Heart left ventricle (tissue), 16 donors: ENCODE measurements around the gene BFSP1. TPM values are rescaled to one million over a fixed set of nuclear protein-coding genes. Genes with fewer than 3 reads are reported as not detected.

Source experiments
- ATAC-seq, 4 donors: fragments of 200-7000 bp; cut with Tn5 transposase; one replicate each; pipeline ENCODE4 v1.9.1; 2020 to 2022; ENCODE audit warnings: moderate library complexity in 4 of 4, mild to moderate bottlenecking in 3 of 4, moderate number of reproducible peaks in 1 of 4
- DNase-seq, 5 donors: peaks; one replicate each; pipeline ENCODE4 v3.0.0-alpha.2; 2020
- H3K27ac ChIP-seq, 12 donors: fragments of 200-600 bp; sonication (generic) in 4 of 12; one replicate each; pipeline versions ENCODE4 v1.5.0 to v1.8.0; 2016 to 2022; ENCODE audit warnings: mild to moderate bottlenecking in 2 of 12
- H3K27me3 ChIP-seq, 9 donors: fragments of 200-600 bp; sonication (generic) in 2 of 9; one replicate each; pipeline versions ENCODE4 v1.5.1 to v1.8.0; 2016 to 2022; ENCODE audit warnings: mild to moderate bottlenecking in 3 of 9
- H3K36me3 ChIP-seq, 9 donors: fragments of 200-600 bp; sonication (generic) in 2 of 9; one replicate each; pipeline versions ENCODE4 v1.5.0 to v1.8.0; 2018 to 2022; ENCODE audit warnings: mild to moderate bottlenecking in 2 of 9
- H3K4me1 ChIP-seq, 12 donors: fragments of 200-600 bp; sonication (generic) in 4 of 12; one replicate each; pipeline versions ENCODE4 v1.5.0 to v1.8.0; 2016 to 2022; ENCODE audit warnings: mild to moderate bottlenecking in 3 of 12
- H3K4me3 ChIP-seq, 12 donors: fragments of 200-600 bp; sonication (generic) in 4 of 12; one replicate each; pipeline versions ENCODE4 v1.5.0 to v1.8.0; 2017 to 2022; ENCODE audit warnings: mild to moderate bottlenecking in 9 of 12, moderate library complexity in 4 of 12
- H3K9me3 ChIP-seq, 12 donors: fragments of 200-600 bp; sonication (generic) in 4 of 12; one replicate each; pipeline versions ENCODE4 v1.5.0 to v1.8.0; 2016 to 2022; ENCODE audit warnings: mild to moderate bottlenecking in 1 of 12
- POLR2A ChIP-seq, 2 donors: fragments of 450-650 bp; IDR thresholded peaks; one replicate each; pipeline ENCODE4 v1.6.1; 2017; ENCODE audit warnings: antibody characterized with exemption in 2 of 2, mild to moderate bottlenecking in 2 of 2, moderate library complexity in 2 of 2
- WGBS, 4 donors: extraction: QIAGEN DNeasy Blood & Tissue Kit in 2 of 4; methylation state at CpG; one replicate each; pipeline versions ENCODE4 v1.1.5 to v1.1.7; 2013 to 2018; 5-methylcytosine and 5-hydroxymethylcytosine counted together
- intact Hi-C, 10 donors: fragments of 100-400 bp; cut with DNase I; formaldehyde crosslinking; loops; one replicate each; pipeline versions ENCODE4 v1.11.1 to v1.14.2; 2022
- polyA plus RNA-seq, 2 donors: library from polyadenylated mRNA; stranded (reverse); fragments of 200-250 nt; gene quantifications; one replicate each; pipeline ENCODE4 v1.2.3, GENCODE V29; 2013
- total RNA-seq, 9 donors: library from RNA; depleted of rRNA in 2 of 9; stranded (reverse); fragments of >200 nt in 2 of 9; fragmentation: NEBNext Ultra II Directional in 3 of 9; extraction: Animal tissue kit (Norgen Biotek cat#: 25700) in 3 of 9; gene quantifications; one replicate each; pipeline versions ENCODE4 v1.1.0 to v1.2.4, GENCODE V29; 2016 to 2023
- TF ChIP-seq, protein P1 (sequence below), 12 donors: fragments of 200-600 bp; sonication (generic) in 4 of 12; IDR thresholded peaks; one replicate each; pipeline versions ENCODE4 v1.5.0 to v1.8.0; 2018 to 2022; ENCODE audit warnings: antibody characterized with exemption in 12 of 12, mild to moderate bottlenecking in 5 of 12
- donor health status: ischemic (EF 13 %, LVEDD 7.1; RV severe dilation, severe dysfunction).
- donor health status: healthy with polysubstance abuse.
- donor health status: DM: no; HTN: yes; CAD: no.
- donor health status: DM: no; HTN: no; CAD: no.
- donor health status: ischemic (EF 25% LVEDD 6.9; RV normal size, moderate dysfunction).
- donor health status: ischemic (EF 25% LVEDD 5.7; RV mildly dilated, moderate dysfunction).
- donor health status: healthy.
- donor health status: DM: yes; HTN: yes; CAD: no.
- donor health status: ischemic (EF 35%, LVEDD 5.7; RV mildly dilated, moderate dysfunction).
- donor health status: nonischemic (EF 11% LVEDD 7.7; RV severe dilation, severe dysfunction).
- donor health status: DM: yes; HTN: yes; CAD: no.
- donor health status: PGD.
- donor health status: ischemic (EF 29% LVEDD 5.4; RV normal size, mild dysfunction).
- donor health status: nonischemic (EF 23%, LVEDD 6.1; RV moderate dilation, normal function).

The BFSP1 gene
- total and polyA plus RNA-seq, 11 donors = 0.11 to 1.4 (median 0.63) TPM

DNA sequence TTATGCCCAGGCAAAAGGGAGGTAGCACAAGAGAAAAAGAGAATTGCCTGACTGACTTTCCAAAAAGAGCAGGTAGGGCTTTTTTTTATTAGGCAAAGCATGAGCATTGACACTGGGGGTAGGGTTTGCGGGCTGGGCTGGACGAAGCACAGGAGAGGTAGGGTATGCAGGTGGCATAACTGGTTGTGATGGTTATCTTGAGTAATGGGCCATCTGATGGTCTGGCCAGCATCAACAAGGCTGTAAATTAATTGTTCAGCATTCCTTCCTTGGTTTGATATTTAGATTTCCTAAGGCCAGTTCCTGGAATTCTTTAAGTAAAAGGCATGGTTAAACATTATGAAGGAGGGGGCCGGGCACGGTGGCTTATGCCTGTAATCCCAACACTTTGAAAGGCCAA, 13.9 kb upstream of the BFSP1 start:
- H3K27ac ChIP-seq = peak overlapping the region in 1 of 12 donors; percentile 74
- H3K27me3 ChIP-seq = no peaks in the 10 kb centered on the region
- TF ChIP-seq, protein P1, sequence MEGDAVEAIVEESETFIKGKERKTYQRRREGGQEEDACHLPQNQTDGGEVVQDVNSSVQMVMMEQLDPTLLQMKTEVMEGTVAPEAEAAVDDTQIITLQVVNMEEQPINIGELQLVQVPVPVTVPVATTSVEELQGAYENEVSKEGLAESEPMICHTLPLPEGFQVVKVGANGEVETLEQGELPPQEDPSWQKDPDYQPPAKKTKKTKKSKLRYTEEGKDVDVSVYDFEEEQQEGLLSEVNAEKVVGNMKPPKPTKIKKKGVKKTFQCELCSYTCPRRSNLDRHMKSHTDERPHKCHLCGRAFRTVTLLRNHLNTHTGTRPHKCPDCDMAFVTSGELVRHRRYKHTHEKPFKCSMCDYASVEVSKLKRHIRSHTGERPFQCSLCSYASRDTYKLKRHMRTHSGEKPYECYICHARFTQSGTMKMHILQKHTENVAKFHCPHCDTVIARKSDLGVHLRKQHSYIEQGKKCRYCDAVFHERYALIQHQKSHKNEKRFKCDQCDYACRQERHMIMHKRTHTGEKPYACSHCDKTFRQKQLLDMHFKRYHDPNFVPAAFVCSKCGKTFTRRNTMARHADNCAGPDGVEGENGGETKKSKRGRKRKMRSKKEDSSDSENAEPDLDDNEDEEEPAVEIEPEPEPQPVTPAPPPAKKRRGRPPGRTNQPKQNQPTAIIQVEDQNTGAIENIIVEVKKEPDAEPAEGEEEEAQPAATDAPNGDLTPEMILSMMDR (IDR thresholded peaks at IDR 0.05) = no peak
- no peak for TF ChIP-seq POLR2A (IDR thresholded peaks at IDR 0.05)
- DNase-seq (no peak), ATAC-seq (no peak)
- H3K9me3 ChIP-seq = no peaks in the 10 kb centered on the region
- no peak overlapping the region for H3K4me3 ChIP-seq
- WGBS, 4 donors = 88 to 93% (median 92%) methylated on average over 4 of the region's 4 CpGs
- peaks cover 0 to 19% (median 2%) of the 10 kb centered on the region in 12 donors for H3K4me1 ChIP-seq
- H3K36me3 ChIP-seq = no peaks in the 10 kb centered on the region
- intact Hi-C loops = no loop called here

DNA sequence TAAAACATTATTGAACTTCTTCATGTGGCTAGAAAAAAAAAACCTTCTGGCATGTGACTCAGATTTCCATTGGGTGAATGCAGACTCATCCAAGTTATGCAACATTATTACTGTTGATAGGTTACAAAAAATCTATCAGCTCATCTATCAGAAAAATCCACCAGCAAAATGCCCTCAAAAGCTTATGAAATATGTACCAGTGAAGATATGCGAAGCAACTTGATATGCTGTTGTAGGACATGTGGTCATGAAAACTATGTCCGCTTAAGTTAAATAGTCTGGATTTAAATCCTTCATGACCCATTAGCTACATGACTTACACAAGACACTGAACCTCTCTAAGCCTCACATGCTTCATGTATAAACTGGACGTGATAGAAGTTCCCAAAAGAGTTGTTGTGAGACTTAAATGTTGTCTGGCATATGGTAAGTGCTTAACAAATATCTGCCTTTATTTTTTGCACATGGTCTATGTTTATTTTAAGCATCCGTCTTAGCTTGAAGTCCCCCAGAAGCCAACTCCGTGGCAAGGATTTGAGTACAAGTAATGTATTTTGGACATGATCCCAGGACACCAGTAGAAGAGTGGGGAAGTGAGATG, 12.5 kb upstream of the BFSP1 start:
- Histone ChIP-seq H3K36me3 (no peaks in the 10 kb centered on the region), H3K9me3 (no peaks in the 10 kb centered on the region), H3K27me3 (no peaks in the 10 kb centered on the region), H3K4me3 (no peak overlapping the region), H3K4me1 (peaks cover 0 to 19% (median 2%) of the 10 kb centered on the region in 12 donors), H3K27ac (peak overlapping the region in 11 of 12 donors; percentile 12 to 74 (median 52))
- peak in 1 of 4 donors; percentile 36 for ATAC-seq
- WGBS, 4 donors = 64 to 69% (median 65%) methylated on average over 5 of the region's 5 CpGs
- intact Hi-C loops = no loop called here
- no peak for DNase-seq
- no peak for TF ChIP-seq POLR2A (IDR thresholded peaks at IDR 0.05)
- TF ChIP-seq, protein P1 (IDR thresholded peaks at IDR 0.05) = no peak

DNA sequence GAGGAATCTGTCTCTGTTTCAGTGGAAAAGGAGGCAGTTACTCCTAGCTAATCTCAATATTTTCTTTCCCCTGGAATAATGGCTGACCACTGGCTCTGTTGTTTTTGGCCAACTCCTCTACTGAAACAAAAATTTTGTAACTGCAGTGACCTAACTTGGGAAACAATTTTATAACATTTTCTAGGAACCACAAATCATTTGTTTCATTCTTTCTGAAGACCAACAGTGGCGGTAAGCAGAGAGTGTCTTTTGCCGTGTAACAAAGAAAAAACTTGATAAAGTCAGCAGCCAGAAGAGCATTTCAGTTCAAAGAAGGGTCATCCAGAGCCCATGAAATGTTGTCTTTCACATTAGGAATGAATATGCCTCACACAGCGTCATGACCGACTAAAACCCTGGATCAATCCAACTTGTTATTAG, 11.8 kb upstream of the BFSP1 start:
- H3K4me3 ChIP-seq = peak overlapping the region in 1 of 12 donors; percentile 16
- H3K27ac ChIP-seq = peak overlapping the region in 10 of 12 donors; percentile 12 to 74 (median 54)
- no peaks in the 10 kb centered on the region for H3K27me3 ChIP-seq
- WGBS, 4 donors = 54 to 66% (median 61%) methylated on average over 4 of the region's 4 CpGs
- ATAC-seq (peak in 3 of 4 donors; percentile 79 to 85 (median 81)), DNase-seq (no peak)
- no peaks in the 10 kb centered on the region for H3K36me3 ChIP-seq
- H3K9me3 ChIP-seq = no peaks in the 10 kb centered on the region
- H3K4me1 ChIP-seq = peaks cover 0 to 19% (median 2%) of the 10 kb centered on the region in 12 donors
- TF ChIP-seq POLR2A (IDR thresholded peaks at IDR 0.05) = no peak
- TF ChIP-seq, protein P1 (IDR thresholded peaks at IDR 0.05) = no peak
- intact Hi-C loops = no loop called here

DNA sequence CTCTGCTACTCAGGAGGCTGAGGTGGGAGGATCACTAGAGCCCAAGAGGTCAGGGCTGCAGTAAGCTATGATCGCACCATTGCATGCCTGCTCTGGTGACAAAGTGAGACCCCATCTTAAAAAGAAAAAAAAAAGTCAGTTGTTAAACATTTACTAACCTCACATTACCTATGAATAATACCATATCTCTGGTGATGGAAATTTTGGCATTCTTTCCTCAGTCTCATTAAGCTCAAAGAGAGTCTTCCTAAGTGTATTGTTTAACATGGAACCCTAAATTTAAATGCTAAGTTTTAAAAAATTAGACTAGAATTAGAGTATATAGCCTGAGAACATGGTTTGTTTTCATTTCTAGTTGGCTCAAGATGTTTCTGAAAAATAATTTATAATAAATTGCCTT, 11.3 kb upstream of the BFSP1 start:
- Histone ChIP-seq H3K4me3 (no peak overlapping the region), H3K27ac (peak overlapping the region in 9 of 12 donors; percentile 1 to 74 (median 52)), H3K27me3 (no peaks in the 10 kb centered on the region), H3K9me3 (no peaks in the 10 kb centered on the region), H3K4me1 (peaks cover 0 to 19% (median 2%) of the 10 kb centered on the region in 12 donors), H3K36me3 (no peaks in the 10 kb centered on the region)
- ATAC-seq = no peak
- TF ChIP-seq POLR2A (IDR thresholded peaks at IDR 0.05) = no peak
- TF ChIP-seq, protein P1 (IDR thresholded peaks at IDR 0.05) = no peak
- 88 to 100% (median 93%) methylated on average over 1 of the region's 1 CpG for WGBS, 4 donors
- DNase-seq = no peak
- intact Hi-C loops = no loop called here
